ENCODE results near the gene PROM2. TPM values are rescaled to one million over a fixed set of nuclear protein-coding genes. Genes with fewer than 3 reads are reported as not detected.

The PROM2 gene
- total RNA-seq, 1 donor from 2014 or later = 0.93 TPM

GRCh38 chr2:95292623-95293260, 18.5 kb downstream of the PROM2 start:
- H3K4me2 ChIP-seq (ENCODE audit: low read length) = no peak overlapping the region
- FAIRE-seq (no peak), DNase-seq (ENCODE audit: low read depth) (no peak)
- no peak overlapping the region for H3K27ac Mint-ChIP-seq (ENCODE audit: unreplicated experiment)
- H4K20me1 ChIP-seq (ENCODE audit: insufficient read depth, low read length) = no peaks in the 10 kb centered on the region
- no peaks in the 10 kb centered on the region for H3K36me3 Mint-ChIP-seq (ENCODE audit: low read depth, unreplicated experiment)
- no peak overlapping the region for H3K9ac ChIP-seq (ENCODE audit: low read length)
- peaks cover 9% of the 10 kb centered on the region for H3K9me3 Mint-ChIP-seq (ENCODE audit: unreplicated experiment)
- no peak overlapping the region for H3K4me3 ChIP-seq (ENCODE audit: insufficient read depth, low read depth, low read length)
- no peak overlapping the region for H3K4me3 Mint-ChIP-seq (ENCODE audit: unreplicated experiment)
- H3K9me3 ChIP-seq (ENCODE audit: insufficient read depth, low read depth, low read length) = peaks cover 6% of the 10 kb centered on the region
- H3K4me1 ChIP-seq (ENCODE audit: insufficient read depth, low read length) = no peaks in the 10 kb centered on the region
- H2AFZ ChIP-seq (ENCODE audit: low read depth, low read length) = no peak overlapping the region
- peaks cover 3% of the 10 kb centered on the region for H3K4me1 Mint-ChIP-seq (ENCODE audit: low read depth, unreplicated experiment)
- H3K36me3 ChIP-seq (ENCODE audit: insufficient read depth, low read length) = no peaks in the 10 kb centered on the region
- H3K27me3 Mint-ChIP-seq (ENCODE audit: low read depth, unreplicated experiment) = peaks cover 23% of the 10 kb centered on the region
- H3K79me2 ChIP-seq (ENCODE audit: insufficient read depth, low read length) = no peaks in the 10 kb centered on the region
- peaks cover 8% of the 10 kb centered on the region for H3K27me3 ChIP-seq (ENCODE audit: insufficient read depth, low read length)
- no peak overlapping the region for H3K27ac ChIP-seq (ENCODE audit: low read depth, low read length)
- TF ChIP-seq CTCF (IDR thresholded peaks at IDR 0.05; ENCODE audit: insufficient read depth, low read depth, low read length) (no peak), EZH2 (IDR thresholded peaks at IDR 0.05; ENCODE audit: insufficient read depth, low read length) (no peak)

- H3K27ac Mint-ChIP-seq (ENCODE audit: unreplicated experiment) = no peak overlapping the region
Observed at GRCh38 chr2:95294579-95295250, 20.5 kb downstream of the PROM2 start.

More at GRCh38 chr2:95294579-95295250, 20.5 kb downstream of the PROM2 start:
- peaks cover 6% of the 10 kb centered on the region for H3K4me1 Mint-ChIP-seq (ENCODE audit: low read depth, unreplicated experiment)
- peaks cover 9% of the 10 kb centered on the region for H3K9me3 Mint-ChIP-seq (ENCODE audit: unreplicated experiment)
- no peak for TF ChIP-seq CTCF (IDR thresholded peaks at IDR 0.05; ENCODE audit: insufficient read depth, low read depth, low read length)
- TF ChIP-seq EZH2 (IDR thresholded peaks at IDR 0.05; ENCODE audit: insufficient read depth, low read length) = no peak
- no peaks in the 10 kb centered on the region for H3K36me3 Mint-ChIP-seq (ENCODE audit: low read depth, unreplicated experiment)
- Histone ChIP-seq H3K4me1 (ENCODE audit: insufficient read depth, low read length) (no peaks in the 10 kb centered on the region), H3K4me2 (ENCODE audit: low read length) (no peak overlapping the region), H3K79me2 (ENCODE audit: insufficient read depth, low read length) (no peaks in the 10 kb centered on the region), H3K9ac (ENCODE audit: low read length) (no peak overlapping the region), H3K36me3 (ENCODE audit: insufficient read depth, low read length) (no peaks in the 10 kb centered on the region), H3K27me3 (ENCODE audit: insufficient read depth, low read length) (peaks cover 16% of the 10 kb centered on the region), H2AFZ (ENCODE audit: low read depth, low read length) (no peak overlapping the region), H3K9me3 (ENCODE audit: insufficient read depth, low read depth, low read length) (peaks cover 6% of the 10 kb centered on the region), H4K20me1 (ENCODE audit: insufficient read depth, low read length) (no peaks in the 10 kb centered on the region), H3K27ac (ENCODE audit: low read depth, low read length) (no peak overlapping the region), H3K4me3 (ENCODE audit: insufficient read depth, low read depth, low read length) (no peak overlapping the region)
- peaks cover 34% of the 10 kb centered on the region for H3K27me3 Mint-ChIP-seq (ENCODE audit: low read depth, unreplicated experiment)
- H3K4me3 Mint-ChIP-seq (ENCODE audit: unreplicated experiment) = no peak overlapping the region
- no peak for FAIRE-seq
- no peak for DNase-seq (ENCODE audit: low read depth)
